ENCODE measurements around the gene PPBP. TPM values are rescaled to one million over a fixed set of nuclear protein-coding genes. Genes with fewer than 3 reads are reported as not detected.
"Not testable (repeated sequence)": the region's sequence is repeated elsewhere in the genome, so short reads cannot be mapped to it uniquely, and the experiment has no call there.

PPBP gene
- polyA plus RNA-seq, 12 donors = 0.96 to 7.8 (median 3.1) TPM; not detected in 2

GRCh38 chr4:73950376-73950920, 37.5 kb downstream of the PPBP start:
- not testable (repeated sequence) for DNase-seq

GRCh38 chr4:73948990-73949706, 38.8 kb downstream of the PPBP start:
- no peak for DNase-seq

- no peak for DNase-seq
These were observed 39.7 kb downstream of the PPBP start for GRCh38 chr4:73948291-73948690.

GRCh38 chr4:73947239-73947985, 40.6 kb downstream of the PPBP start:
- no peak for DNase-seq

GRCh38 chr4:73945674-73946449, 42.1 kb downstream of the PPBP start:
- no peak for DNase-seq

GRCh38 chr4:73945140-73945539, 42.9 kb downstream of the PPBP start:
- DNase-seq = no peak

GRCh38 chr4:73944061-73944875, 43.7 kb downstream of the PPBP start:
- DNase-seq = no peak

- DNase-seq = no peak
These were observed 44.4 kb downstream of the PPBP start for GRCh38 chr4:73943555-73943954.

- no peak for DNase-seq
These were observed 51.0 kb downstream of the PPBP start for GRCh38 chr4:73936969-73937368.

Other genes with a start within 250 kb of the PPBP start
- gene CXCL8, start 247.6 kb downstream of the PPBP start, polyA plus RNA-seq (ENCODE audit: insufficient read length in 12 of 12) = 10 to 100 TPM in 3 of 12 donors, 1 to 10 TPM in 7, under 1 TPM in 1, not detected in 1; 0.85 to 17.7 (median 5.7) TPM
- gene CXCL6, start 151.5 kb downstream of the PPBP start, polyA plus RNA-seq (ENCODE audit: insufficient read length in 12 of 12) = under 1 TPM in 5 of 12 donors, not detected in 7; 0.11 to 0.44 (median 0.22) TPM
- not detected for gene PF4V1, start 134.9 kb downstream of the PPBP start, polyA plus RNA-seq (ENCODE audit: insufficient read length in 12 of 12)
- under 1 TPM in 10 of 12 donors, not detected in 2; 0.15 to 0.81 (median 0.35) TPM for gene CXCL1, start 118.8 kb downstream of the PPBP start, polyA plus RNA-seq (ENCODE audit: insufficient read length in 12 of 12)
- gene PF4, start 6.2 kb downstream of the PPBP start, polyA plus RNA-seq (ENCODE audit: insufficient read length in 12 of 12) = 1 to 10 TPM in 5 of 12 donors, under 1 TPM in 5, not detected in 2; 0.38 to 2.7 (median 0.94) TPM
- 1 to 10 TPM in 1 of 12 donors, under 1 TPM in 9, not detected in 2; 0.07 to 2.3 (median 0.27) TPM for gene CXCL5, start 10.5 kb upstream of the PPBP start, polyA plus RNA-seq (ENCODE audit: insufficient read length in 12 of 12)
- gene CXCL3, start 50.5 kb upstream of the PPBP start, polyA plus RNA-seq (ENCODE audit: insufficient read length in 12 of 12) = under 1 TPM in 8 of 12 donors, not detected in 4; 0.24 to 0.97 (median 0.29) TPM
- gene CXCL2, start 111.0 kb upstream of the PPBP start, polyA plus RNA-seq (ENCODE audit: insufficient read length in 12 of 12) = 1 to 10 TPM in 6 of 12 donors, under 1 TPM in 4, not detected in 2; 0.24 to 3.8 (median 1.4) TPM
- 10 to 100 TPM in 11 of 12 donors, not detected in 1; 13.8 to 22.7 (median 16.5) TPM for gene MTHFD2L, start 169.9 kb upstream of the PPBP start, polyA plus RNA-seq (ENCODE audit: insufficient read length in 12 of 12)